Measurements from ENCODE around the gene ITGA2. TPM values are rescaled to one million over a fixed set of nuclear protein-coding genes. Genes with fewer than 3 reads are reported as not detected.

The ITGA2 gene
- total RNA-seq, 2 donors from 2014 or later, result 1.5 to 2.3 TPM

- DNase-seq (ENCODE audit: low spot score), result no peak
- Histone ChIP-seq H3K4me3 (no peak overlapping the region), H3K27me3 (no peaks in the 10 kb centered on the region), H3K36me3 (no peaks in the 10 kb centered on the region), H3K27ac (no peak overlapping the region), H3K4me1 (peaks cover 0 to 13% of the 10 kb centered on the region in 2 donors), H3K9me3 (no peaks in the 10 kb centered on the region)
- TF ChIP-seq, protein P1, sequence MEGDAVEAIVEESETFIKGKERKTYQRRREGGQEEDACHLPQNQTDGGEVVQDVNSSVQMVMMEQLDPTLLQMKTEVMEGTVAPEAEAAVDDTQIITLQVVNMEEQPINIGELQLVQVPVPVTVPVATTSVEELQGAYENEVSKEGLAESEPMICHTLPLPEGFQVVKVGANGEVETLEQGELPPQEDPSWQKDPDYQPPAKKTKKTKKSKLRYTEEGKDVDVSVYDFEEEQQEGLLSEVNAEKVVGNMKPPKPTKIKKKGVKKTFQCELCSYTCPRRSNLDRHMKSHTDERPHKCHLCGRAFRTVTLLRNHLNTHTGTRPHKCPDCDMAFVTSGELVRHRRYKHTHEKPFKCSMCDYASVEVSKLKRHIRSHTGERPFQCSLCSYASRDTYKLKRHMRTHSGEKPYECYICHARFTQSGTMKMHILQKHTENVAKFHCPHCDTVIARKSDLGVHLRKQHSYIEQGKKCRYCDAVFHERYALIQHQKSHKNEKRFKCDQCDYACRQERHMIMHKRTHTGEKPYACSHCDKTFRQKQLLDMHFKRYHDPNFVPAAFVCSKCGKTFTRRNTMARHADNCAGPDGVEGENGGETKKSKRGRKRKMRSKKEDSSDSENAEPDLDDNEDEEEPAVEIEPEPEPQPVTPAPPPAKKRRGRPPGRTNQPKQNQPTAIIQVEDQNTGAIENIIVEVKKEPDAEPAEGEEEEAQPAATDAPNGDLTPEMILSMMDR (IDR thresholded peaks at IDR 0.05), result no peak
Observed at GRCh38 chr5:53113947-53114346, 124.8 kb downstream of the ITGA2 start.

DNA sequence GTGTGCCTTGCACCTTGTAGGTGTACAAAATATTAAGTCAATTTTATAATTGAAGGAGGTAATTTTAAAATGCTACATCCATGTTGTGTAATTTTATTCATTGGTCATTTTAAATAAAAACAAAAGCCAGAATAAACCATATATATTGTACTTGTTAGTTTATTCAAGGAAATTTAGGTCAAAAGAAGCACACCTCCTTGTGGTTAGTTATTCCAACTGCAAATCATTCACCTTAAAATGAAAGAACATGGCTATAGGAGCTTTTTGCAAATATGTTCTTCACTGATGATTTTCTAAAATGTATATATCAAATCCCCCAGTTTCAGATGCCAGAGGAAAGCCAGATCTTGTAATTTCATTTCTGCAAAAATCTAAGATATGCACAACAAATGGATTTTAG is 125.8 kb downstream of the ITGA2 start:
- Histone ChIP-seq H3K27ac (no peak overlapping the region), H3K27me3 (no peaks in the 10 kb centered on the region), H3K4me3 (no peak overlapping the region), H3K4me1 (peaks cover 0 to 10% of the 10 kb centered on the region in 2 donors), H3K36me3 (no peaks in the 10 kb centered on the region), H3K9me3 (no peaks in the 10 kb centered on the region)
- no peak for DNase-seq (ENCODE audit: low spot score)
- TF ChIP-seq, protein P1 (IDR thresholded peaks at IDR 0.05), result peak in 1 of 2 donors; percentile 20

DNA sequence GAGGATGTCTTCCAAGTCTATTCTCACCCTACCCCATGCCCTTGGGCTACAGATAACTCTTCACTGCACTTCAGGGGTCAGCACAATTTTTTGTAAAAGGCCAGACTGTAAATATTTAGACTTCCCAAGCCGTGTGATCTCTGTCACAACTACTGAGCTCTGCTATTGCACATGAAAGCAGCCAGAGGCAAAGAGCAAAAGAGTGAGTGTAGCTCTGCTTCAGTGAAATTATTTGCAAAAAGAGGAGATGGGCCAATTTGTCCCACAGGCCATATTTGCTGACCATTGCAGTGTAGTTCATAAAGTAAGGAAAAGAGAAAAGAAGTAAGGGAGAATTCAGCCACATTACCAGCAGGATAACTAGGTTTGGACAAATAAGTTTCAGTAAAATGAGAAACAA is 127.4 kb downstream of the ITGA2 start:
- Histone ChIP-seq H3K36me3 (no peaks in the 10 kb centered on the region), H3K27ac (no peak overlapping the region), H3K4me3 (no peak overlapping the region), H3K27me3 (no peaks in the 10 kb centered on the region), H3K9me3 (no peaks in the 10 kb centered on the region), H3K4me1 (no peaks in the 10 kb centered on the region)
- TF ChIP-seq, protein P1 (IDR thresholded peaks at IDR 0.05), result no peak
- no peak for DNase-seq (ENCODE audit: low spot score)

DNA sequence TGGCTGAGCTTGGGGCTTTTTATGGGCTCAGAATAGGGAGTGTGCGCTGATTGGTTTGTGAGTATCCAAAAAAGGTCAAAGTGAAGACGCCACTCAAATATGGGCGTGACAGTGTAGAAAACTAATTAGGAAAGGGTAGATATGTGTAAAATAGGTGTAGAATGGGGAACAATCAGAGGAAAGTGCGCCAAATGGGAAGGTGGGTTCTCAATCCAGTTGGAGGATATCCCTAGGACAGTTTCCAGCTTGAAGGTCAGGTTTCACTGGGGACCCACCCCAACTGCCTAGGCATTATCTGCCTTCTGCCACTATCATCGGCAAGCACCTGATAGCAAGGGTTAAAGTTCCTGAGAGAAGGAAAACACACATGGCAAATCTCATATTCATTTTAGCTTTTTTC is 129.7 kb downstream of the ITGA2 start:
- TF ChIP-seq, protein P1 (IDR thresholded peaks at IDR 0.05), result no peak

DNA sequence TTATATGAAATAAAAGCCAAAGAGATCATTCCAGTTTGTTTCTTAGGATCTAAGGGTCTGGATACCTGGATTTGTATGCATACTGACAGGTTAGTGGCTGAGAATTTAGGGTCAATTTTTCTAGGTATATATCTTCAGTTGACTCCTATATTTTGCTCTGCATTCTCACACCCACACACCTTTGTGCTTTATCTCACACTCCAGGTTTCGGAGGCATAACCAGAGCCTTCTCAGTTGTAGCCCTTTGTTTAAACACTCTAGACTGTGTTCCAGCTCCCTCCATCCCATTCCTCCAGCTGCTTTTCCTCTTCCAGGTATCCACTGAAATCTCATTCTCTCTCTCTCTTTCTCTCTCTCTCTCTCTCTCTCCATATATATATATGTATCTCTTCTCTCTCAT is 131.0 kb downstream of the ITGA2 start:
- Histone ChIP-seq H3K4me3 (no peak overlapping the region), H3K27me3 (no peaks in the 10 kb centered on the region), H3K9me3 (no peaks in the 10 kb centered on the region), H3K36me3 (no peaks in the 10 kb centered on the region), H3K27ac (no peak overlapping the region), H3K4me1 (no peaks in the 10 kb centered on the region)
- TF ChIP-seq, protein P1 (IDR thresholded peaks at IDR 0.05), result no peak
- no peak for DNase-seq (ENCODE audit: low spot score)

More for the DNA sequence above, 129.7 kb downstream of the ITGA2 start:
- no peaks in the 10 kb centered on the region for H3K4me1 ChIP-seq
- DNase-seq (ENCODE audit: low spot score), result no peak
- H3K4me3 ChIP-seq, result no peak overlapping the region
- H3K27me3 ChIP-seq, result no peaks in the 10 kb centered on the region
- no peaks in the 10 kb centered on the region for H3K9me3 ChIP-seq
- H3K27ac ChIP-seq, result no peak overlapping the region
- no peaks in the 10 kb centered on the region for H3K36me3 ChIP-seq

DNA sequence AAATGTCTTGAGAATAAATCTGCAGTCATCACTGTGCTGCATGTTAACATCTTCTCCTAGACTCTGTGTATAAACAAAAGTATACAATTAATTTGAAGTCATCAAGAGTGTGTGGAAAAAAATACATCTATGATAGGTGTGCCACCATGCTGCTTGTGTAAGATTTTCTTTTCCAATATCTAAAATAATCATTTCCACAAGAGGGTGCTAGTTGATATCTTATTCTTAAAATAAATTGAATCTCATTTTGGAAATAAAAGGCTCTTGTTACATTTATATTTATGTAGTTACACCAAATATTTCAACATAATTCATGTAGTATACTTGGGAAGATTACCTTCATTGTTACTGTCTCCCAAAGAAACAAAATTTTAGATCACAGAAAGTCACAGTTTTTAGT is 134.6 kb downstream of the ITGA2 start:
- H3K27ac ChIP-seq, result no peak overlapping the region
- TF ChIP-seq, protein P1 (IDR thresholded peaks at IDR 0.05), result peak in 1 of 2 donors; percentile 39
- DNase-seq (ENCODE audit: low spot score), result no peak
- H3K36me3 ChIP-seq, result no peaks in the 10 kb centered on the region
- no peak overlapping the region for H3K4me3 ChIP-seq
- no peaks in the 10 kb centered on the region for H3K4me1 ChIP-seq
- H3K27me3 ChIP-seq, result no peaks in the 10 kb centered on the region
- H3K9me3 ChIP-seq, result no peaks in the 10 kb centered on the region
